T-helper 17 cell (primary cell): ENCODE measurements around the gene DHX30. TPM values are rescaled to one million over a fixed set of nuclear protein-coding genes. Genes with fewer than 3 reads are reported as not detected.
A peak's percentile ranks its signal among the peaks of the same experiment; 100 is the strongest.

Source experiments
- ATAC-seq: fragments of 150-1000 bp; cut with Tn5 transposase; 2 replicates; pipeline ENCODE4 v1.10.0; 2021; ENCODE audit warnings: mild to moderate bottlenecking, moderate library complexity
- DNase-seq, 3 donors: peaks; one replicate each; pipeline versions ENCODE4 v3.0.0 to v3.0.0-alpha.2; 2020 to 2021
- H3K9me3 ChIP-seq: one replicate; pipeline ENCODE4 v1.7.0; 2013; ENCODE audit warnings: low read length, mild to moderate bottlenecking; ENCODE audit not compliant: control insufficient read depth, poor library complexity, severe bottlenecking
- H3K27ac Mint-ChIP-seq: one replicate; pipeline ENCODE4 v1.8.0; 2022; ENCODE audit warnings: mild to moderate bottlenecking, moderate library complexity, mixed read lengths
- H3K27me3 Mint-ChIP-seq: one replicate; pipeline ENCODE4 v1.8.0; 2022; ENCODE audit warnings: mixed read lengths
- H3K36me3 Mint-ChIP-seq: one replicate; pipeline ENCODE4 v1.8.0; 2022; ENCODE audit warnings: low read depth, mixed read lengths
- H3K4me1 Mint-ChIP-seq: one replicate; pipeline ENCODE4 v1.8.0; 2022; ENCODE audit warnings: mild to moderate bottlenecking, mixed read lengths
- H3K4me3 Mint-ChIP-seq: one replicate; pipeline ENCODE4 v1.8.0; 2022; ENCODE audit warnings: mild to moderate bottlenecking, moderate library complexity, mixed read lengths
- total RNA-seq, 4 donors: library from RNA in 2 of 4; stranded (reverse) in 2 of 4; gene quantifications; one replicate each; pipeline ENCODE4 v1.2.3 and lab custom pipeline; 2022 to 2026

DHX30 gene
- total RNA-seq, 2 donors from 2014 or later, result 66.8 to 74.2 TPM

- peaks cover 3% of the 10 kb centered on the region for H3K4me1 Mint-ChIP-seq
- H3K36me3 Mint-ChIP-seq, result no peaks in the 10 kb centered on the region
Measured at GRCh38 chr3:47850564-47851410, 47.8 kb downstream of the DHX30 start.

GRCh38 chr3:47851888-47852603 lies 49.1 kb downstream of the DHX30 start:
- DNase-seq (no peak), ATAC-seq (no peak)
- Mint-ChIP-seq H3K36me3 (no peaks in the 10 kb centered on the region), H3K27ac (peak overlapping the region; percentile 91), H3K4me3 (no peak overlapping the region), H3K4me1 (peaks cover 3% of the 10 kb centered on the region), H3K27me3 (no peaks in the 10 kb centered on the region)
- no peaks in the 10 kb centered on the region for H3K9me3 ChIP-seq

More at GRCh38 chr3:47850564-47851410, 47.8 kb downstream of the DHX30 start:
- H3K9me3 ChIP-seq, result no peaks in the 10 kb centered on the region
- peak overlapping the region; percentile 43 for H3K4me3 Mint-ChIP-seq
- ATAC-seq, result no peak
- no peaks in the 10 kb centered on the region for H3K27me3 Mint-ChIP-seq
- DNase-seq, result no peak
- H3K27ac Mint-ChIP-seq, result peak overlapping the region; percentile 91

GRCh38 chr3:47852604-47853602 lies 50.0 kb downstream of the DHX30 start:
- no peak for ATAC-seq
- peaks cover 3% of the 10 kb centered on the region for H3K4me1 Mint-ChIP-seq
- no peaks in the 10 kb centered on the region for H3K36me3 Mint-ChIP-seq
- H3K9me3 ChIP-seq, result no peaks in the 10 kb centered on the region
- no peak overlapping the region for H3K4me3 Mint-ChIP-seq
- DNase-seq, result no peak
- H3K27ac Mint-ChIP-seq, result no peak overlapping the region
- no peaks in the 10 kb centered on the region for H3K27me3 Mint-ChIP-seq

GRCh38 chr3:47854267-47854666 lies 51.3 kb downstream of the DHX30 start:
- no peak for DNase-seq
- Mint-ChIP-seq H3K4me1 (peaks cover 3% of the 10 kb centered on the region), H3K36me3 (no peaks in the 10 kb centered on the region), H3K4me3 (no peak overlapping the region), H3K27me3 (no peaks in the 10 kb centered on the region), H3K27ac (peak overlapping the region; percentile 61)
- no peak for ATAC-seq
- H3K9me3 ChIP-seq, result no peaks in the 10 kb centered on the region

- Mint-ChIP-seq H3K27ac (peak overlapping the region; percentile 61), H3K4me3 (no peak overlapping the region), H3K27me3 (no peaks in the 10 kb centered on the region), H3K4me1 (peaks cover 5% of the 10 kb centered on the region), H3K36me3 (peaks cover 3% of the 10 kb centered on the region)
- ATAC-seq (no peak), DNase-seq (no peak)
- no peaks in the 10 kb centered on the region for H3K9me3 ChIP-seq
Measured at GRCh38 chr3:47854720-47855455, 52.0 kb downstream of the DHX30 start.

- Mint-ChIP-seq H3K27me3 (no peaks in the 10 kb centered on the region), H3K36me3 (peaks cover 3% of the 10 kb centered on the region), H3K27ac (peak overlapping the region; percentile 24), H3K4me1 (peaks cover 2% of the 10 kb centered on the region), H3K4me3 (no peak overlapping the region)
- no peaks in the 10 kb centered on the region for H3K9me3 ChIP-seq
- no peak for ATAC-seq
- no peak for DNase-seq
Measured at GRCh38 chr3:47855461-47856383, 52.8 kb downstream of the DHX30 start.

- no peak overlapping the region for H3K4me3 Mint-ChIP-seq
- peaks cover 2% of the 10 kb centered on the region for H3K4me1 Mint-ChIP-seq
- H3K36me3 Mint-ChIP-seq, result peaks cover 3% of the 10 kb centered on the region
Measured at GRCh38 chr3:47856669-47857068, 53.7 kb downstream of the DHX30 start.

GRCh38 chr3:47857151-47857550 lies 54.2 kb downstream of the DHX30 start:
- DNase-seq (no peak), ATAC-seq (no peak)
- Mint-ChIP-seq H3K27me3 (no peaks in the 10 kb centered on the region), H3K4me1 (peaks cover 2% of the 10 kb centered on the region), H3K4me3 (no peak overlapping the region), H3K36me3 (peaks cover 3% of the 10 kb centered on the region), H3K27ac (no peak overlapping the region)
- H3K9me3 ChIP-seq, result no peaks in the 10 kb centered on the region

More at GRCh38 chr3:47856669-47857068, 53.7 kb downstream of the DHX30 start:
- DNase-seq (no peak), ATAC-seq (no peak)
- no peaks in the 10 kb centered on the region for H3K9me3 ChIP-seq
- H3K27ac Mint-ChIP-seq, result no peak overlapping the region
- H3K27me3 Mint-ChIP-seq, result no peaks in the 10 kb centered on the region

GRCh38 chr3:47859956-47860605 lies 57.1 kb downstream of the DHX30 start:
- Mint-ChIP-seq H3K36me3 (peaks cover 3% of the 10 kb centered on the region), H3K4me3 (no peak overlapping the region), H3K27ac (peak overlapping the region; percentile 72), H3K27me3 (no peaks in the 10 kb centered on the region), H3K4me1 (peaks cover 2% of the 10 kb centered on the region)
- no peaks in the 10 kb centered on the region for H3K9me3 ChIP-seq
- DNase-seq (no peak), ATAC-seq (no peak)

- H3K27me3 Mint-ChIP-seq, result no peaks in the 10 kb centered on the region
- H3K9me3 ChIP-seq, result no peaks in the 10 kb centered on the region
- H3K27ac Mint-ChIP-seq, result no peak overlapping the region
- no peak for DNase-seq
- no peak for ATAC-seq
- H3K36me3 Mint-ChIP-seq, result peaks cover 9% of the 10 kb centered on the region
- H3K4me1 Mint-ChIP-seq, result peaks cover 7% of the 10 kb centered on the region
- H3K4me3 Mint-ChIP-seq, result no peak overlapping the region
Measured at GRCh38 chr3:47863391-47864128, 60.6 kb downstream of the DHX30 start.

GRCh38 chr3:47865192-47865591 lies 62.3 kb downstream of the DHX30 start:
- Mint-ChIP-seq H3K4me3 (no peak overlapping the region), H3K36me3 (peaks cover 11% of the 10 kb centered on the region), H3K27me3 (no peaks in the 10 kb centered on the region), H3K4me1 (peaks cover 5% of the 10 kb centered on the region), H3K27ac (peak overlapping the region; percentile 76)
- no peaks in the 10 kb centered on the region for H3K9me3 ChIP-seq
- ATAC-seq (no peak), DNase-seq (no peak)
